HL-60/S4 (cell line): ENCODE results near the gene IL17A.
"Not testable (repeated sequence)": the region's sequence is repeated elsewhere in the genome, so short reads cannot be mapped to it uniquely, and the experiment has no call there.

Experiments
- in situ Hi-C: fragments of 300-500 bp; cut with MboI; formaldehyde crosslinking; loops from 2 replicates; pipeline ENCODE4 v1.14.3; 2022; ENCODE audit warnings: low sequenced_read_pairs

Gene IL17A

GRCh38 chr6:52162940-52163908 is 23.0 kb upstream of the IL17A start:
- in situ Hi-C loops, result loop anchor here (25.0 kb wide), 1 partner anchor 499 kb away; the partner anchor contains the start of gene TMEM14A

GRCh38 chr6:52164319-52165094 is 21.7 kb upstream of the IL17A start:
- in situ Hi-C loops, result loop anchor here (25.0 kb wide), 1 partner anchor 498 kb away; the partner anchor contains the start of gene TMEM14A

- in situ Hi-C loops, result loop anchor here (25.0 kb wide), 1 partner anchor 495 kb away; the partner anchor contains the start of gene TMEM14A
Observed at GRCh38 chr6:52167267-52167666, 18.9 kb upstream of the IL17A start.

GRCh38 chr6:52168351-52168750 is 17.8 kb upstream of the IL17A start:
- in situ Hi-C loops, result loop anchor here (25.0 kb wide), 1 partner anchor 494 kb away; the partner anchor contains the start of gene TMEM14A

- in situ Hi-C loops, result loop anchor here (25.0 kb wide), 1 partner anchor 488 kb away; the partner anchor contains the start of gene TMEM14A
Observed at GRCh38 chr6:52174118-52174517, 12.1 kb upstream of the IL17A start.

- in situ Hi-C loops, result no loop called here
Observed at GRCh38 chr6:52176550-52176949, 9.6 kb upstream of the IL17A start.

- in situ Hi-C loops, result no loop called here
Observed at GRCh38 chr6:52177961-52178360, 8.2 kb upstream of the IL17A start.

GRCh38 chr6:52180787-52181558 is 5.2 kb upstream of the IL17A start:
- in situ Hi-C loops, result no loop called here

- in situ Hi-C loops, result no loop called here
Observed at GRCh38 chr6:52183131-52183713, 3.0 kb upstream of the IL17A start.

GRCh38 chr6:52186480-52186879 is 305 bp downstream of the IL17A start:
- in situ Hi-C loops, result no loop called here

- in situ Hi-C loops, result no loop called here
Observed at GRCh38 chr6:52187098-52187497, 923 bp downstream of the IL17A start.

- in situ Hi-C loops, result no loop called here
Observed at GRCh38 chr6:52189974-52190373, 3.8 kb downstream of the IL17A start.

- in situ Hi-C loops, result no loop called here
Observed at GRCh38 chr6:52190409-52190808, 4.2 kb downstream of the IL17A start.

GRCh38 chr6:52191824-52192223 is 5.6 kb downstream of the IL17A start:
- in situ Hi-C loops, result no loop called here

- in situ Hi-C loops, result no loop called here
Observed at GRCh38 chr6:52195886-52196285, 9.7 kb downstream of the IL17A start.

GRCh38 chr6:52200088-52200487 is 13.9 kb downstream of the IL17A start:
- in situ Hi-C loops, result not testable (repeated sequence)

GRCh38 chr6:52201046-52201445 is 14.9 kb downstream of the IL17A start:
- in situ Hi-C loops, result no loop called here

GRCh38 chr6:52201493-52201892 is 15.3 kb downstream of the IL17A start:
- in situ Hi-C loops, result no loop called here

- in situ Hi-C loops, result no loop called here
Observed at GRCh38 chr6:52207066-52207465, 20.9 kb downstream of the IL17A start.

- in situ Hi-C loops, result no loop called here
Observed at GRCh38 chr6:52208612-52209011, 22.4 kb downstream of the IL17A start.
